Esophagus muscularis mucosa (tissue), 3 donors: ENCODE results near the gene AHRR.

ENCODE experiments used
- CTCF ChIP-seq, 3 experiments: fragments of 200-600 bp in 2 of 3; fragments of 450-650 bp in 1 of 3; sonication (generic) in 2 of 3; IDR thresholded peaks; one replicate each; pipeline ENCODE4 v1.5.1; 2017 to 2019; ENCODE audit warnings: antibody characterized with exemption in 3 of 3, mild to moderate bottlenecking in 2 of 3, moderate library complexity in 1 of 3
- POLR2A ChIP-seq: fragments of 450-650 bp; IDR thresholded peaks from one replicate; pipeline ENCODE4 v1.6.1; 2017; ENCODE audit warnings: antibody characterized with exemption, moderate library complexity, mild to moderate bottlenecking, low read depth

DNA sequence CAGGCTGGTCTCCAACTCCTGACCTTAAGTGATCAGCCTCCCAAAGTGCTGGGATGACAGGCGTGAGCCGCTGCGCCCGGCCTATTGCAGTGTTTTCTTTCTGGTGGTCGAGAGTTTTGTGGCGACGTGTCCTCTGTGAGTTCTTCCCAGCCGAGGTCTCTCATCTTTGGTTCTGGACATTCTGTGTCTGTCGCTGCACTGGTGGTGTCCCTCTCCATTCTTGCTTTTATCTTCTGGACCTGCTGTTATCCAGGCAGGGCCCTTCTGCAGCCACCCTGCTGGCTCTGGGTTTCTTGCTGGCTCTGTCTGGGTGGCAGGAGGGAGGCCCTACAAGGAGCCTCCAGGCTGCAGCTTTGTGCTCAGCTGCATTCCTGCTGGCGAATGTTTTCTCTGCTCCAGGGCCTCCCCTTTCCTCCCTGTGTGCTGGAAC, 72.3 kb downstream of the AHRR start:
- TF ChIP-seq CTCF (IDR thresholded peaks at IDR 0.05) (no peak), POLR2A (no peak)
